Spinal cord (tissue), 10 donors: ENCODE results near the gene ASCC2. TPM values are rescaled to one million over a fixed set of nuclear protein-coding genes. Genes with fewer than 3 reads are reported as not detected.

Source experiments
- DNase-seq, 6 donors: peaks; one replicate each; pipeline versions ENCODE4 v3.0.0 to v3.0.0-alpha.2; 2013 to 2015; ENCODE audit warnings: low spot score in 6 of 6, low read depth in 4 of 6
- H3K27ac ChIP-seq: one replicate; pipeline ENCODE4 v1.5.1; 2013; ENCODE audit warnings: low read depth, low read length, control low read depth
- H3K27me3 ChIP-seq: one replicate; pipeline ENCODE4 v1.6.1; 2013; ENCODE audit warnings: low read length; ENCODE audit not compliant: control insufficient read depth, insufficient read depth
- H3K36me3 ChIP-seq: one replicate; pipeline ENCODE4 v1.6.1; 2013; ENCODE audit warnings: low read length; ENCODE audit not compliant: control insufficient read depth, insufficient read depth
- H3K4me1 ChIP-seq: one replicate; pipeline ENCODE4 v1.6.1; 2013; ENCODE audit warnings: low read length; ENCODE audit not compliant: control insufficient read depth, insufficient read depth
- H3K4me3 ChIP-seq: one replicate; pipeline ENCODE4 v1.5.1; 2013; ENCODE audit warnings: low read depth, low read length, control low read depth
- H3K9me3 ChIP-seq: one replicate; pipeline ENCODE4 v1.6.1; 2013; ENCODE audit warnings: low read length; ENCODE audit not compliant: control insufficient read depth, insufficient read depth
- WGBS: methylation state at CpG from one replicate; pipeline ENCODE4 v1.1.5; 2013; ENCODE audit warnings: missing lambda C conversion rate; ENCODE audit not compliant: insufficient coverage; 5-methylcytosine and 5-hydroxymethylcytosine counted together
- polyA plus RNA-seq, 2 donors: library from polyadenylated mRNA; unstranded; fragments of 120-200 nt; gene quantifications; one replicate each; pipeline ENCODE4 v1.2.1, GENCODE V29; 2013; ENCODE audit not compliant: insufficient read length in 2 of 2
- total RNA-seq, 2 donors: library from RNA; depleted of rRNA in 1 of 2; stranded (reverse); fragments of 120-200 nt in 1 of 2; fragments of >200 nt in 1 of 2; gene quantifications; one replicate each; pipeline versions ENCODE4 v1.2.3 to v1.2.4, GENCODE V29; 2013 to 2014
- donor health status: healthy.

Gene ASCC2
- total and polyA plus RNA-seq, 4 donors, result 18.5 to 55.5 (median 38.8) TPM

- Histone ChIP-seq H3K27me3 (no peaks in the 10 kb centered on the region), H3K27ac (no peak overlapping the region), H3K36me3 (peaks cover 42% of the 10 kb centered on the region), H3K4me3 (no peak overlapping the region), H3K9me3 (no peaks in the 10 kb centered on the region), H3K4me1 (peaks cover 50% of the 10 kb centered on the region)
- 21% methylated on average over 3 of the region's 5 CpGs for WGBS
- DNase-seq, result peak in 1 of 6 donors; percentile 19
These were observed 52.0 kb downstream of the ASCC2 start for GRCh38 chr22:29786031-29786430.

- Histone ChIP-seq H3K27me3 (no peaks in the 10 kb centered on the region), H3K36me3 (peaks cover 28% of the 10 kb centered on the region), H3K9me3 (no peaks in the 10 kb centered on the region), H3K27ac (peak overlapping the region; percentile 75), H3K4me3 (no peak overlapping the region), H3K4me1 (peaks cover 56% of the 10 kb centered on the region)
- DNase-seq, result peak in 5 of 6 donors; percentile 43 to 90 (median 62)
- 33% methylated on average over 8 of the region's 9 CpGs for WGBS
These were observed 53.4 kb downstream of the ASCC2 start for GRCh38 chr22:29784451-29785361.

- H3K36me3 ChIP-seq, result peaks cover 4% of the 10 kb centered on the region
- no peak overlapping the region for H3K4me3 ChIP-seq
- H3K27ac ChIP-seq, result no peak overlapping the region
- no peaks in the 10 kb centered on the region for H3K27me3 ChIP-seq
- no peaks in the 10 kb centered on the region for H3K9me3 ChIP-seq
- peaks cover 52% of the 10 kb centered on the region for H3K4me1 ChIP-seq
- peak in 1 of 6 donors; percentile 48 for DNase-seq
- 61% methylated on average over 7 of the region's 7 CpGs for WGBS
These were observed 55.8 kb downstream of the ASCC2 start for GRCh38 chr22:29782061-29782845.

GRCh38 chr22:29780748-29781676 lies 57.1 kb downstream of the ASCC2 start:
- no peaks in the 10 kb centered on the region for H3K9me3 ChIP-seq
- peak in 1 of 6 donors; percentile 25 for DNase-seq
- H3K4me1 ChIP-seq, result peaks cover 48% of the 10 kb centered on the region
- no peaks in the 10 kb centered on the region for H3K36me3 ChIP-seq
- 32% methylated on average over 8 of the region's 8 CpGs for WGBS
- H3K27ac ChIP-seq, result no peak overlapping the region
- H3K27me3 ChIP-seq, result no peaks in the 10 kb centered on the region
- H3K4me3 ChIP-seq, result no peak overlapping the region

GRCh38 chr22:29780220-29780619 lies 57.9 kb downstream of the ASCC2 start:
- Histone ChIP-seq H3K36me3 (no peaks in the 10 kb centered on the region), H3K4me3 (no peak overlapping the region), H3K27me3 (no peaks in the 10 kb centered on the region), H3K9me3 (no peaks in the 10 kb centered on the region), H3K27ac (no peak overlapping the region), H3K4me1 (peaks cover 45% of the 10 kb centered on the region)
- WGBS, result 95% methylated on average over 5 of the region's 5 CpGs
- no peak for DNase-seq

- Histone ChIP-seq H3K9me3 (no peaks in the 10 kb centered on the region), H3K27ac (no peak overlapping the region), H3K27me3 (no peaks in the 10 kb centered on the region), H3K36me3 (peaks cover 24% of the 10 kb centered on the region), H3K4me1 (peaks cover 8% of the 10 kb centered on the region), H3K4me3 (no peak overlapping the region)
- DNase-seq, result no peak
- 88% methylated on average over 1 of the region's 2 CpGs for WGBS
These were observed 64.8 kb downstream of the ASCC2 start for GRCh38 chr22:29773233-29773632.

GRCh38 chr22:29772170-29772641 lies 65.9 kb downstream of the ASCC2 start:
- Histone ChIP-seq H3K9me3 (no peaks in the 10 kb centered on the region), H3K36me3 (peaks cover 24% of the 10 kb centered on the region), H3K4me1 (peaks cover 13% of the 10 kb centered on the region), H3K27me3 (no peaks in the 10 kb centered on the region), H3K4me3 (no peak overlapping the region), H3K27ac (no peak overlapping the region)
- DNase-seq, result peak in 2 of 6 donors; percentile 41 to 46
- 53% methylated on average over 4 of the region's 5 CpGs for WGBS

GRCh38 chr22:29769723-29770321 lies 68.3 kb downstream of the ASCC2 start:
- Histone ChIP-seq H3K9me3 (no peaks in the 10 kb centered on the region), H3K36me3 (peaks cover 24% of the 10 kb centered on the region), H3K4me3 (no peak overlapping the region), H3K27me3 (no peaks in the 10 kb centered on the region), H3K27ac (no peak overlapping the region), H3K4me1 (peaks cover 27% of the 10 kb centered on the region)
- no peak for DNase-seq
- no CpG with 5 or more reads among the region's 2 CpGs for WGBS
